HCT116 (cell line): ENCODE measurements around the gene PGPEP1.

Source experiments
- CTCF ChIP-seq, 3 experiments: fragments of 200-600 bp in 1 of 3; sonication (generic) in 1 of 3; IDR thresholded peaks in 2 of 3; conservative IDR thresholded peaks in 1 of 3; 2 replicates each; pipeline ENCODE4 v1.5.1; 2012 to 2017; ENCODE audit warnings: low read depth in 2 of 3, low read length in 2 of 3, antibody characterized with exemption in 1 of 3, borderline replicate concordance in 1 of 3, control low read depth in 1 of 3, mild to moderate bottlenecking in 1 of 3, mixed read lengths in 1 of 3, mixed run types in 1 of 3, moderate library complexity in 1 of 3; ENCODE audit not compliant: insufficient read depth in 1 of 3
- EZH2 ChIP-seq: fragments of 200-600 bp; sonication (generic); IDR thresholded peaks from 2 replicates; pipeline ENCODE4 v1.6.1; 2017; ENCODE audit warnings: antibody characterized with exemption, mixed run types
- EZH2phosphoT487 ChIP-seq: fragments of 200-600 bp; IDR thresholded peaks from 2 replicates; pipeline ENCODE4 v1.6.1; 2018; ENCODE audit warnings: antibody characterized with exemption, borderline replicate concordance
- JUND ChIP-seq: IDR thresholded peaks from 2 replicates; pipeline ENCODE4 v1.6.1; 2012
- MAX ChIP-seq: IDR thresholded peaks from 2 replicates; pipeline ENCODE4 v1.6.1; 2012
- SIN3A ChIP-seq: IDR thresholded peaks from 2 replicates; pipeline ENCODE4 v1.6.1; 2012; ENCODE audit warnings: low read depth
- YY1 ChIP-seq: IDR thresholded peaks from 2 replicates; pipeline ENCODE4 v1.6.1; 2011; ENCODE audit warnings: low read length, low read depth, moderate library complexity, mild to moderate bottlenecking; ENCODE audit not compliant: insufficient replicate concordance; ENCODE audit errors: extremely low read depth
- ZNF274 ChIP-seq: fragments of 200-500 bp; sonication (Bioruptor generic); IDR thresholded peaks from 2 replicates; pipeline ENCODE4 v1.6.1; 2014; ENCODE audit warnings: mild to moderate bottlenecking, low read depth, low read length, inconsistent platforms

- TF ChIP-seq CTCF (IDR thresholded peaks at IDR 0.05 in 2 of 3, conservative IDR thresholded peaks at IDR 0.05 in 1 of 3; ENCODE audit: borderline replicate concordance in 1 of 3, insufficient read depth in 1 of 3, low read depth in 2 of 3, low read length in 2 of 3) = no peak
- no peak for TF ChIP-seq JUND
- no peak for TF ChIP-seq EZH2
- TF ChIP-seq EZH2phosphoT487 = no peak
- TF ChIP-seq MAX = no peak
- no peak for TF ChIP-seq YY1
- TF ChIP-seq SIN3A = no peak
- no peak for TF ChIP-seq ZNF274
Observed at GRCh38 chr19:18351544-18351943, 11.1 kb downstream of the PGPEP1 start.
